GM20431 (cell line): Measurements from ENCODE around the gene ACIN1.
"Not testable (repeated sequence)": the region's sequence is repeated elsewhere in the genome, so short reads cannot be mapped to it uniquely, and the experiment has no call there.

ENCODE experiments used
- in situ Hi-C: fragments of 300-500 bp; cut with MseI, MboI; formaldehyde crosslinking; loops from one replicate; pipeline ENCODE4 v1.15.0; 2020; ENCODE audit warnings: low sequenced_read_pairs; ENCODE audit not compliant: unreplicated experiment

Gene ACIN1

DNA sequence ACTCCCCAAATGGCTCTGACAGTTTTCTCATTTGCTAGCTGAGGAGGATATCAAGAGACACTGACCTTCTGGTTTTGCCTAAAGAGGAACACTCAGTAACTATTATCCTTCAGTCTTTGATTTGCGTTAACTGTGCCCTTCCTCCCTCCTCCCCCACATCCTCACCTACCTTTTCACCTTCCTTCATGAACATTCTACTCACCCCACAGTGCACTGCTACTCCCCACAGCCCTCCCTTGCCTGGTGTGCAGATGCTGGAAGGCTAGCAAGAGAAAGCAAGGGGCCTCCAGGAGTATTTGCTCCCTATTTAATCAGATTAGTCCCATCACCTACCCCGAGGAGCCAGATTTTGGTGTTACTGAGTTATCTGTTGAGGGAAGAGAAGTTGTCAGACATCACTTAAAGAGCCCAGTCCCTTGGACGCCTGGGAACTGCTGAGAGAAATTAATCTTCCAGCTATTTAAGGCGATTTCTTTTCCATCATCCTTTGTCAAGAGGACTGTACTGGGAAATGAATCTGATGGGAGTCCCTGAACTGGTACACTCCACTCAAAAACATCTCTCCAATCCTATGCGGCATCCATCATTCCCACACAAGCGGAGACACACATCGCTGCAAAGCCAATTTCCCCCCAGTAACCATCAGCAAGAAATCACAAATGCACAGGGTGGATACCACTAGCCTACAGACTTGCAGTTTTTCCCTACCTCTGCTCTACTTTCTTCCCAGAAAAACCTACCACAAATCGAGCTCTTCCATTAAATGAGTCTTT is 71.7 kb downstream of the ACIN1 start:
- in situ Hi-C loops: no loop called here

DNA sequence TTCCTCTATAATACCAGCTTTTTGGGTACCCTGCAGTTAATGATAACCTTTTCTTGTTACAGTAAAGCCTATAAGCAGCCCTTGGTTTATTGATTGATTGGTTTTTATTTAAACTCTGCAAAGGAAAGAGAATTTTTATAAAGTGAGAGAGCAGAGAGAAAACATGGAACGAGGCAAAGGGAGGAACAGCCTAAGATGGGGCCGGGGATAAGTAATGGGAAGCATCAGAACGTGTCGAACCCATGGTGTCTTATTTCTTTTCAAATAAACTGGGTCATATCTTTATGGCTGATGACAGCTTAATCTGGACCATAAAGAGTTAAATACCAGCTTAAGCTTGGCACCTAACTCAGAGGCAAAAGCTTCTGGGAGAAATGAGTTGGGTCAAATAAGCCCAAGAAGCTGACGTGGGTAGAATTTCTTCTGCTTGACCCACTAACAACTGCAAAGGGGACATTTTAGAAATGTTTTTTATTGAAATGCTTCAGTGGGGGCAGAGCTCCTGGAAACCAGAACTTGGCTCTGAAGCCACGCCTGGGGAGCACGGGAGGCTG is 73.0 kb downstream of the ACIN1 start:
- in situ Hi-C loops: no loop called here

DNA sequence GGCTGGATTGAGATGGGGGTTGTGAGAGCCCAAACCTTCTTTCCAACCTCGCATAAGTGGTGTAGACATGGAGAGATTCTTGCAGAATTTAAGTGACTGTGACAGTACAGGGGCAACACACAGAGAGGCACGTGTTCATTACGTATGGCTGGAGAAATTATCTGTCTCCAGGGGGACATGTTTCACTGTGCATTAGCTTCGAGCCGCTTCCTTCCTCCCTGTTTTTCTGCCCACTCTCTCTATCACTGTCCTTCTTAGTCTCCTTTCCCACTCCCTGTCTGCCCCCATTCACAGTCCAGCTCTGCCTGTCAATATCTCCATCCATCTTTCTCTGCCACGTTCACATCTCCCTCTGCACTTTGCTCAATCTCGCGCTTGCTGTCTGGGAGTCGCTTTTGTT is 73.5 kb downstream of the ACIN1 start:
- in situ Hi-C loops: no loop called here

DNA sequence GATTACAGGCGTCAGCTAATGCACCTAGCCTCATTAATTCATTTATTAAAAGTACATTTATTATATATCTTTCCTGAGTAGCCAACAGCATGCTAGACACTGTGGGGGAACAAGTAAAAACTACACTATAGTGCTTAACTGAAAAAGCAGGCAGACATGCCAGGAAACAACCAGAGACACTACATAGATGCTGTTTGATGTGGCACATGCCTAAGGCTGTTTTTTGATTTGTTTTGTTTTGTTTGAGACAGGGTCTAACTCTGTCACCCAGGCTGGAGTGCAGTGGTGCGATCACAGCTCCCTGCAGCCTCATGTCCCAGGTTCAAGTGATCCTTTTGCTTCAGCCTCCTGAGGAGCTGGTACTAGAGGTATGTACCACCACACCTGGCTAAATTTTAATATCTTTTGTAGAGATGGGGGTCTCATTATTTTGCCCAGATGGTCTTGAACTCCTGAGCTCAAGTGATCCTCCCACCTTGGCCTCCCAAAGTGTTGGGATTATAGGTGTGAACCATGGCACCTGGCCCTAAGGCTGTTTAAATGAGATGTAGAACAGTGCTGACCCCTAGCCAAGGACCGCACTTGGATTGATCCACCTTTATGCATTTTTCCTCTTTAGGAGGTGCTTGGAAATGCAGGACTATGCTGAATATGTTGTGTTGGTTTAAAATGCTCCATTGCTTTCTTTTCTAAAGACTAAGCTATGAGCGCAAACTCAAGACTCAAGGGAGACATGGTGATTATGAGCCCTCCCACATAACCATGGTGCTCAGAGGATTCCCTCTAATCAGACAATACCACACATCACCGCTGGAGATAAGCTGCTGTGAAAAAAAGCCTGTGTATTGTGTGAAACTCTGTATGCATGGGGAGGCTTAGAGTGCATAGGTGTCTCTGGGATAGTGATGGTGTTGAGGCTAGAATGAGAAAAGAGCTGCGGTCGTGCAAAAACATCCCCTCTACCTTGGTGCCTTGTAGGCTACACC is 74.5 kb downstream of the ACIN1 start:
- in situ Hi-C loops: no loop called here

DNA sequence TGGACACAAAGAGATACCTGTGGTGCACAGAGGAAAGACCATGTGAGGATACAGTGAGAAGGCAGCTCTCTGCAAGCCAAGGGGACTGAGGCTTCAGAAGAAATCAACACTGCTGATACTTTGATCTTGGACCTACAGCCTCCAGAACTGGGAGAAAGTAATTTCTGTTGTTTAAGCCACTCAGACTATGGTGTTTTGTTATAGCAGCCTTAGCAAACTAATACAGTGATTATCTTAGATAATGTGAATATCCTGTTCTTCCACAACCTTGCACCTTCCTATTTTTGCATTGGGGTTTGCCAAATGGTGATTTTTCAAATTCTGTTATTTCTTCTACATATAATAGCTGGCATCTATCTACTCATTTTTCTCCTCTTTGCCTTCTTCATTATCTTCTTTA is 76.8 kb downstream of the ACIN1 start:
- in situ Hi-C loops: no loop called here

DNA sequence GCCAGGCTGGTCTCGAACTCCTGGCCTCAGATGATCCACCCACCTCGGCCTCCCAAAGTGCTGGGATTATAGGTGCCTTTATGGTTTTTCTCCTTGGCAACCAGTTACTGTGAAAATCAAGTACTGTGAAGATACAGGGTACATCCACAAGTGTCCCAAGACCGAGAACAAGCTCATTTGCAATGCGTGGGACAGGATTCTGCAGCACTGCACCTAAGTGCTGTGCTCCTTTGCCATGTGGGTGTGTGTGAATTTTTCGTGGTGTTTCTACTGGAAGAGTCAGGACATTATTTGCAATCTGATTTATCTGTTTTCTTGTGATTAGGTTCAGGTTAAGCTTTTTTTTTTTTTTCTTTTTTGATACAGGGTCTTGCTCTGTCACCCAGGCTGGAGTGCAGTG is 77.8 kb downstream of the ACIN1 start:
- in situ Hi-C loops: no loop called here

DNA sequence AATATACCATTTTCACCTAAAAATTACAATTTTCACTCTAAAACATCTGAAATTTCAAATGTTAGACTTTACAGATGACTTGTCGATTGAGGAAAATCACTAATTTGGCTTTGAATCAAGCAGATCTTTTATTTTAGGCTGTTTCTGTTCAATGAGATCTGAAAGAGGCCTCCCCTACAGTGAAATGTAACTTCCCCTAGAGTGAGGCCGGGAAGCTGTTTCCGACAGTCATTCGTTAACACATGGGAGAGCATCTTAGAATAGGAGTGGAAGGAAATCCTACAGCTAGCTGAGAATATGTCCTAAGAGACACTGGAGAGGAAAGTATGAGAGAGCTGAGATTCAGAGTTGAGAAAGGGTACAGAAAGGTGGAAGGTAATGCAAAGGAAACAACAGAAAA is 79.3 kb downstream of the ACIN1 start:
- in situ Hi-C loops: no loop called here

DNA sequence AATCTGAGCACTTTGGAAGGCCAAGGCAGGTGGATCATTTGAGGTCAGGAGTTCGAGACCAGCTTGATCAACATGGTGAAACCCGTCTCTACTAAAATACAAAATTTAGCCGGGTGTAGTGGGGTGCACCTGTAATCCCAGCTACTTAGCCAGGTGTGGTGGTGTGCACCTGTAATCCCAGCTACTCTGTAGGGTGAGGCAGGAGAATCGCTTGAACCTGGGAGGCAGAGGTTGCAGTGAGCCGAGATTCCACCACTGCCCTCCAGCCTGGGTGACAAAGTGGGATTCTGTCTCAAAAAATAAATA is 81.2 kb downstream of the ACIN1 start:
- in situ Hi-C loops: not testable (repeated sequence)

DNA sequence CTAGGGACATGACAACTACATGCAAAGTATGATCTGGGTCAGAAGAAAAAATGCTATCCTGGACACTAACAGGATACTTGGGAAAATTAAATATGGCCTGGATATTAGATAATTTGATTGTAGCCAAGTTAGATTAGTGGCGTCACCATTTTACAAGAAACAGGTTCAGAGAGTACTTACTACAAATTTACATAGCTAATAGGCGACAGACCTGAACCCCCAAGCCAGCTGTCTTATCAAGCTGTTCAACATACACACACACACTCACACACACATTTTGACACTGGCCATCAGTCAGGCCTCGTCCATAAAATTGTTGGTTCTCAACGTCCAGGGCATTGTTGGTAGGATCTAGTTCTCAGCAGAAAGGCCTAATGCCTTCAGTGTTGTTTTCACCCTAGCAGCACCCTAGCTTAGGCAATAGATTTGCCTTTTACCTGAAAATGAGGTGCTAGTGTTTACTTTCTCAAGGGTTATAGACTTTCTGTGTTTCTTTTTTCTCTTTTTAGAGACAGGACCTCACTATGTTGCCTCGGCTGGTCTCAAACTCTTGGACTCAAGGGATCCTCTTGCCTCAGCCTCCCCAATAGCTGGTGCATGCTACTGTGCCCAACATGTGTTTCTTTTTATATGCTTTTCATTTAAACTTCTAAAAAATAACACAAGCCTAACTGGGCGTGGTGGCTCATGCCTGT is 81.7 kb downstream of the ACIN1 start:
- in situ Hi-C loops: no loop called here

DNA sequence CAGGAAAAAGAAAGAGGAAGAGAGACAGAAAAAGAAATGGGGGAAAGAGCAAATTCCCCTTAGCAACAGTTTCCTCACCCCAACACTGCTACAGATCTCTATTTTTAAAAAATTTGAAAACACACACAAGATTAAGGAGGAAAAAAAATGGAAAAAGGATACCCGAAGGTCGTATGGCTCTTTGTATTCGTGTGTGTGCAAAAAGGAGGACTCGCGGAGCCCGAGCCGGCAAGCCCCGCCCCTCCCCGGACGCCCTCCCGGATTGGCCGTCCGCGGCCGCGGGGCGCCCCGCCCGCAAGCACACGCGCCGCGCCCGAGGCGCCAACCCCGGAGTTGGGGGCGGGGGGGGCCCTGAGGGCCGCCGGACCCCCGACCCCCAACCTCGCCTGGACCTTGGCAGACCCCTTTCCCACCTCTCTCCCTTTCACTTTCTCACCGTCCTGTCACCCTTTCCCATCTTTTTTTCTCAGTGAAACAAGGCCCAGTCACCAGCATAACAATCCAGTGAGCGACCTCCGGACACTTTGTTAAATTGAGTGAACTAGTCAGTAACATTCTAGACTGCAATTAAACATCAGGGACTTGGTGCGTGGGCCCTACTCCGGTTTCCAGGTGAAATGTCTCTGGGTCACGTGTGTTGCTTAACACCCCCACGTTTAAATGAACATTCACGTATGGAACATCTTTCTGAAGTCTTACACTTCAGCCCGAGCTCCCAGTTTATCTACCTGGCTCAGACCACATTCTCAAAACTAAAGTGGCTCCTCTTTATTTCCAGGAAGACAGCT is 84.8 kb downstream of the ACIN1 start, which contains the start of gene C14orf93:
C14orf93 (minus strand) TSS at position 205 of the 788 bp plus-strand sequence. CDS start 11,120 bp downstream, outside the sequence.
- in situ Hi-C loops: no loop called here

DNA sequence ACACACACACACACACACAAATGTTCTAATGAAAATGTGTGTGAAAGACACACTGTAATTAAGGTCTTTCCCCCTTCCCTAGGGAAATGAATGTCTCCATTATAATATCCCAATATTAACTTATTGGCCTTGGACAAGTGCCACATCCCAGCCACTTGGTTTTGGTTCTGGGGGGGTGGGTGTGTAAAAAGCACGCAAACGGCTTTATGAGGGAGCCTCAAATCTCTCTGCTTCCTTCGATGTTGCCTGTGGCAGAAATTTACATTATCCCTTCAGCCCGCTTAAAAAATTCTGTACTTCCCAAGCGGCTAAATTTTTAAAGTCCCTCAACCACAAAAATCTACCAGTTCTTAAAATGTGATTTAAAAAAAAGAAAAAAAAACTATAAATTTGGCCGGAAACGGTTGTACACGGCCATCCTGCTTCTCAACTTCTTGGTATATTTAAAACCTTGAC is 85.4 kb downstream of the ACIN1 start:
- in situ Hi-C loops: no loop called here

DNA sequence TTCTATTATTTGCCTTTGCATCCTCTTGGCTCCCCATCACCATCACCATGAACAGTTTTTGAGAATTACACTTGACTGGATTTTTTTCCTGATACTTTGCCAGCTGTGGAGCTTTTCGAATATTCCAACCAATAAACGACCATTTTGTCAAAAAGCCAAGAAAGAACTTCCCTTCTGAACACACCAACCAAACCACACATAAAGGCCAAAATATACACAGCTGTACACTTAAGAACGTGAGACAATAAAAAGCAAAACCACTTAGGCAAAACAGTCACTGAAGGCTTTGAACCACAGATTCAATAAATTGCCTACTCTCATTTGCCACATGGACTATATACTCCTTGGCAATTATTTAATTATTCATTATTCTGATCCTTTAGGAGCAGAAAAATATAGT is 86.1 kb downstream of the ACIN1 start:
- in situ Hi-C loops: no loop called here
